NB4 (cell line): ENCODE results near the gene TMEM267.
"Not testable (repeated sequence)": the region's sequence is repeated elsewhere in the genome, so short reads cannot be mapped to it uniquely, and the experiment has no call there.

ENCODE experiments used
- DNase-seq: peaks from one replicate; pipeline ENCODE4 v3.0.0; 2010; ENCODE audit warnings: low read depth
- H3K4me3 ChIP-seq: one replicate; pipeline ENCODE4 v1.5.1; 2011; ENCODE audit warnings: mild to moderate bottlenecking, low read depth, low read length, moderate library complexity
- MAX ChIP-seq: IDR thresholded peaks from 2 replicates; pipeline ENCODE4 v1.6.1; 2011; ENCODE audit warnings: low read depth, low read length
- MYC ChIP-seq: IDR thresholded peaks from 2 replicates; pipeline ENCODE4 v1.6.1; 2011; ENCODE audit warnings: low read depth, low read length
- POLR2A ChIP-seq: IDR thresholded peaks from 2 replicates; pipeline ENCODE4 v1.6.1; 2011; ENCODE audit warnings: mild to moderate bottlenecking; ENCODE audit not compliant: insufficient read length; ENCODE audit errors: extremely low read depth
- TF ChIP-seq, protein P1 (sequence below): IDR thresholded peaks from one replicate; pipeline ENCODE4 v1.5.1; 2012; ENCODE audit warnings: low read depth, low read length

Gene TMEM267

GRCh38 chr5:43432486-43433375 lies 50.9 kb downstream of the TMEM267 start:
- peak; percentile 51; the same call in 1 of the 2 replicates for TF ChIP-seq MAX
- TF ChIP-seq, protein P1, sequence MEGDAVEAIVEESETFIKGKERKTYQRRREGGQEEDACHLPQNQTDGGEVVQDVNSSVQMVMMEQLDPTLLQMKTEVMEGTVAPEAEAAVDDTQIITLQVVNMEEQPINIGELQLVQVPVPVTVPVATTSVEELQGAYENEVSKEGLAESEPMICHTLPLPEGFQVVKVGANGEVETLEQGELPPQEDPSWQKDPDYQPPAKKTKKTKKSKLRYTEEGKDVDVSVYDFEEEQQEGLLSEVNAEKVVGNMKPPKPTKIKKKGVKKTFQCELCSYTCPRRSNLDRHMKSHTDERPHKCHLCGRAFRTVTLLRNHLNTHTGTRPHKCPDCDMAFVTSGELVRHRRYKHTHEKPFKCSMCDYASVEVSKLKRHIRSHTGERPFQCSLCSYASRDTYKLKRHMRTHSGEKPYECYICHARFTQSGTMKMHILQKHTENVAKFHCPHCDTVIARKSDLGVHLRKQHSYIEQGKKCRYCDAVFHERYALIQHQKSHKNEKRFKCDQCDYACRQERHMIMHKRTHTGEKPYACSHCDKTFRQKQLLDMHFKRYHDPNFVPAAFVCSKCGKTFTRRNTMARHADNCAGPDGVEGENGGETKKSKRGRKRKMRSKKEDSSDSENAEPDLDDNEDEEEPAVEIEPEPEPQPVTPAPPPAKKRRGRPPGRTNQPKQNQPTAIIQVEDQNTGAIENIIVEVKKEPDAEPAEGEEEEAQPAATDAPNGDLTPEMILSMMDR: no peak
- peak; percentile 74 for DNase-seq

DNA sequence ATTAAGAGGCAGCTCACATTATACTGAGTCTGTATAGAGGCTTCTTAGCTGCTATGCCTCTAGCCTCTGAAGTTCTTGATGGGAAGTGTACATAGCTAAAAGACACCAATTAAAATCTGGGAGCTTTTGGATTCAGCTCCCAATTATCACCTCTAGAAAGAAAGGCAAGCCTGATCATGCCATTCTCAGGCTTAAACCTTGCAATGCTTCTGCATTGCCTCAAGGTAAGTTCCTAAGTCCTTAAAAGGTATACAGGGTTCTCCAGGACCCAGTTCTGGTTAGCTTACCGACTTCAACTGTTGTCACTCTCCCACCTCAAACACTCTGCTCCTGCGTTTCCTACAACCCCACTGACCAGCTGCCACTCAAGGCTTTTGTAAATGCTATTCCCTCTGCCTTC lies 54.0 kb downstream of the TMEM267 start:
- TF ChIP-seq POLR2A: no peak
- TF ChIP-seq, protein P1: no peak
- TF ChIP-seq MYC: no peak
- no peak for TF ChIP-seq MAX
- H3K4me3 ChIP-seq: no peak overlapping the region
- no peak for DNase-seq

More at GRCh38 chr5:43432486-43433375, 50.9 kb downstream of the TMEM267 start:
- H3K4me3 ChIP-seq: no peak overlapping the region

- TF ChIP-seq MYC (no peak), POLR2A (no peak), MAX (no peak)
- TF ChIP-seq, protein P1: no peak
- no peak overlapping the region for H3K4me3 ChIP-seq
- no peak for DNase-seq
Observed at GRCh38 chr5:43429016-43429415, 54.6 kb downstream of the TMEM267 start.

- no peak for DNase-seq
- H3K4me3 ChIP-seq: no peak overlapping the region
- no peak for TF ChIP-seq POLR2A
- TF ChIP-seq, protein P1: no peak
- no peak for TF ChIP-seq MYC
- TF ChIP-seq MAX: no peak
Observed at GRCh38 chr5:43427306-43427705, 56.4 kb downstream of the TMEM267 start.

GRCh38 chr5:43425983-43426382 lies 57.7 kb downstream of the TMEM267 start:
- DNase-seq: no peak
- TF ChIP-seq POLR2A: no peak
- no peak for TF ChIP-seq MAX
- no peak for TF ChIP-seq MYC
- TF ChIP-seq, protein P1: no peak
- no peak overlapping the region for H3K4me3 ChIP-seq

- not testable (repeated sequence) for H3K4me3 ChIP-seq, DNase-seq
Observed at GRCh38 chr5:43423086-43423485, 60.6 kb downstream of the TMEM267 start.
